WTC11 (cell line): ENCODE results near the gene PDE6G. TPM values are rescaled to one million over a fixed set of nuclear protein-coding genes. Genes with fewer than 3 reads are reported as not detected.

Source experiments
- ATF2 ChIP-seq: sonication (generic); formaldehyde crosslinking; IDR thresholded peaks from 2 replicates; pipeline ENCODE4 v1.8.1; 2022; ENCODE audit warnings: low read depth, missing genetic modification reagents, borderline replicate concordance
- CTCF ChIP-seq: fragments of 200-600 bp; IDR thresholded peaks from 2 replicates; pipeline ENCODE4 v1.8.0; 2022; ENCODE audit warnings: antibody characterized with exemption
- E2F1 ChIP-seq: sonication (generic); formaldehyde crosslinking; IDR thresholded peaks from 2 replicates; pipeline ENCODE4 v1.8.0; 2022; ENCODE audit warnings: mild to moderate bottlenecking, missing genetic modification reagents
- E2F4 ChIP-seq: sonication (generic); formaldehyde crosslinking; IDR thresholded peaks from 2 replicates; pipeline ENCODE4 v1.8.1; 2022; ENCODE audit warnings: low read depth, mild to moderate bottlenecking, moderate library complexity, missing genetic modification reagents, borderline replicate concordance
- ELF4 ChIP-seq: sonication (generic); formaldehyde crosslinking; IDR thresholded peaks from 2 replicates; pipeline ENCODE4 v1.8.1; 2022; ENCODE audit warnings: low read depth, mild to moderate bottlenecking, moderate library complexity, missing genetic modification reagents
- EMX1 ChIP-seq: fragments of 250-450 bp; sonication (Bioruptor Pico); IDR thresholded peaks from 2 replicates; pipeline ENCODE4 v1.8.0; 2021; ENCODE audit warnings: mild to moderate bottlenecking
- ESRRA ChIP-seq: sonication (generic); formaldehyde crosslinking; IDR thresholded peaks from 2 replicates; pipeline ENCODE4 v1.8.1; 2022; ENCODE audit warnings: mild to moderate bottlenecking, missing genetic modification reagents, borderline replicate concordance
- FOXK1 ChIP-seq: sonication (generic); formaldehyde crosslinking; IDR thresholded peaks from 2 replicates; pipeline ENCODE4 v1.8.0; 2022; ENCODE audit warnings: mild to moderate bottlenecking, moderate library complexity, missing genetic modification reagents
- FOXP4 ChIP-seq: sonication (generic); formaldehyde crosslinking; IDR thresholded peaks from 2 replicates; pipeline ENCODE4 v1.8.0; 2022; ENCODE audit warnings: mild to moderate bottlenecking, missing genetic modification reagents
- GTF2I ChIP-seq: fragments of 250-450 bp; sonication (Bioruptor Pico); conservative IDR thresholded peaks from 2 replicates; pipeline ENCODE4 v1.4.0; 2021; ENCODE audit warnings: mild to moderate bottlenecking
- HMGXB4 ChIP-seq: sonication (generic); formaldehyde crosslinking; IDR thresholded peaks from 2 replicates; pipeline ENCODE4 v1.8.1; 2023; ENCODE audit warnings: mild to moderate bottlenecking, moderate library complexity, missing genetic modification reagents
- NR1H2 ChIP-seq: sonication (generic); formaldehyde crosslinking; IDR thresholded peaks from 2 replicates; pipeline ENCODE4 v1.9.0; 2021; ENCODE audit warnings: mild to moderate bottlenecking, moderate library complexity, missing genetic modification reagents
- TEAD4 ChIP-seq: sonication (generic); formaldehyde crosslinking; IDR thresholded peaks from 2 replicates; pipeline ENCODE4 v1.8.0; 2022; ENCODE audit warnings: mild to moderate bottlenecking, missing genetic modification reagents
- USF1 ChIP-seq: sonication (generic); formaldehyde crosslinking; IDR thresholded peaks from 2 replicates; pipeline ENCODE4 v1.8.0; 2022; ENCODE audit warnings: mild to moderate bottlenecking, missing genetic modification reagents
- USF2 ChIP-seq: sonication (generic); formaldehyde crosslinking; IDR thresholded peaks from 2 replicates; pipeline ENCODE4 v1.8.1; 2023; ENCODE audit warnings: mild to moderate bottlenecking, missing genetic modification reagents, moderate library complexity
- ZNF425 ChIP-seq: fragments of 250-450 bp; sonication (Bioruptor Pico); conservative IDR thresholded peaks from 2 replicates; pipeline ENCODE4 v1.9.0; 2021; ENCODE audit warnings: mild to moderate bottlenecking
- total RNA-seq: library from RNA; stranded (reverse); gene quantifications from 3 replicates; pipeline ENCODE4 v1.2.3, GENCODE V29; 2021

The PDE6G gene
- total RNA-seq, 1 experiment from 2014 or later: 4.4 TPM

- TF ChIP-seq ZNF425 (CRISPR knock-in tag) (no peak), CTCF (no peak), E2F1 (CRISPR knock-in tag) (0 out of 2 replicates have a peak, but pooled peaks have one; percentile 24), ESRRA (CRISPR knock-in tag) (0 out of 2 replicates have a peak, but pooled peaks have one; percentile 4), E2F4 (CRISPR knock-in tag) (no peak), ATF2 (CRISPR knock-in tag) (no peak), EMX1 (CRISPR knock-in tag) (no peak), FOXP4 (CRISPR knock-in tag) (no peak), NR1H2 (no peak), USF2 (CRISPR knock-in tag) (no peak), HMGXB4 (CRISPR knock-in tag) (peak; percentile 16; the same call in 1 of the 2 replicates), TEAD4 (CRISPR knock-in tag) (no peak), FOXK1 (CRISPR knock-in tag) (no peak; the same call in 1 of the 2 replicates), GTF2I (CRISPR knock-in tag) (no peak), ELF4 (no peak), USF1 (CRISPR knock-in tag) (no peak)
Observed at GRCh38 chr17:81648013-81648706, 8.2 kb downstream of the PDE6G start (continued).
